DOHH2 (cell line): ENCODE measurements around the gene RABGAP1.

Experiments
- H3F3A ChIP-seq: fragments of 200-600 bp; sonication (generic), shearing (Covaris generic); 2 replicates; pipeline ENCODE4 v1.6.0; 2016; ENCODE audit warnings: antibody characterized with exemption, mild to moderate bottlenecking; ENCODE audit not compliant: control insufficient read depth, insufficient read depth
- H3K27ac ChIP-seq: fragments of 200-600 bp; sonication (generic); 2 replicates; pipeline ENCODE4 v1.5.1; 2014; ENCODE audit warnings: low read depth, mild to moderate bottlenecking, low read length, moderate library complexity
- H3K27me3 ChIP-seq: fragments of 200-600 bp; sonication (generic); 2 replicates; pipeline ENCODE4 v1.6.1; 2014; ENCODE audit warnings: mild to moderate bottlenecking, low read length, mixed read lengths; ENCODE audit not compliant: control insufficient read depth
- H3K36me3 ChIP-seq: fragments of 200-600 bp; sonication (generic); 2 replicates; pipeline ENCODE4 v1.6.1; 2014; ENCODE audit warnings: mild to moderate bottlenecking, low read length, moderate library complexity, mixed read lengths; ENCODE audit not compliant: control insufficient read depth
- H3K4me1 ChIP-seq: fragments of 200-600 bp; sonication (generic); 2 replicates; pipeline ENCODE4 v1.6.1; 2014; ENCODE audit warnings: mild to moderate bottlenecking, low read length, mixed read lengths; ENCODE audit not compliant: control insufficient read depth
- H3K4me2 ChIP-seq: fragments of 200-600 bp; sonication (generic); 2 replicates; pipeline ENCODE4 v1.6.0; 2014; ENCODE audit warnings: mild to moderate bottlenecking, low read length, moderate library complexity
- H3K4me3 ChIP-seq: fragments of 200-600 bp; sonication (generic); 2 replicates; pipeline ENCODE4 v1.5.1; 2014; ENCODE audit warnings: mild to moderate bottlenecking, low read length, mixed read lengths
- H3K79me2 ChIP-seq: fragments of 200-600 bp; sonication (generic); 2 replicates; pipeline ENCODE4 v1.6.1; 2014; ENCODE audit warnings: mild to moderate bottlenecking, low read length, mixed read lengths; ENCODE audit not compliant: control insufficient read depth
- H3K9me2 ChIP-seq: fragments of 200-600 bp; sonication (generic); replicated peaks from 2 replicates; pipeline ENCODE4 v1.6.1; 2014; ENCODE audit warnings: mild to moderate bottlenecking, low read length, mixed read lengths; ENCODE audit not compliant: control insufficient read depth
- H3K9me3 ChIP-seq: fragments of 200-600 bp; sonication (generic); 2 replicates; pipeline ENCODE4 v1.6.1; 2014; ENCODE audit warnings: antibody characterized with exemption, low read length, mixed read lengths; ENCODE audit not compliant: control insufficient read depth, insufficient read depth
- H4K20me1 ChIP-seq: fragments of 200-600 bp; sonication (generic); 2 replicates; pipeline ENCODE4 v1.6.0; 2014; ENCODE audit warnings: low read depth, mild to moderate bottlenecking, antibody characterized with exemption, low read length, moderate library complexity; ENCODE audit not compliant: control insufficient read depth, insufficient read depth
- EZH2phosphoT487 ChIP-seq: fragments of 200-600 bp; sonication (generic); IDR thresholded peaks from 2 replicates; pipeline ENCODE4 v1.6.1; 2017; ENCODE audit warnings: borderline replicate concordance, mild to moderate bottlenecking, antibody characterized with exemption, low read length, moderate library complexity, mixed read lengths
- TF ChIP-seq, protein P1 (sequence below): fragments of 200-600 bp; sonication (generic); IDR thresholded peaks from one replicate; pipeline ENCODE4 v1.5.1; 2014; ENCODE audit warnings: antibody characterized with exemption, mild to moderate bottlenecking, low read depth, low read length; ENCODE audit not compliant: poor library complexity, severe bottlenecking

RABGAP1 gene

DNA sequence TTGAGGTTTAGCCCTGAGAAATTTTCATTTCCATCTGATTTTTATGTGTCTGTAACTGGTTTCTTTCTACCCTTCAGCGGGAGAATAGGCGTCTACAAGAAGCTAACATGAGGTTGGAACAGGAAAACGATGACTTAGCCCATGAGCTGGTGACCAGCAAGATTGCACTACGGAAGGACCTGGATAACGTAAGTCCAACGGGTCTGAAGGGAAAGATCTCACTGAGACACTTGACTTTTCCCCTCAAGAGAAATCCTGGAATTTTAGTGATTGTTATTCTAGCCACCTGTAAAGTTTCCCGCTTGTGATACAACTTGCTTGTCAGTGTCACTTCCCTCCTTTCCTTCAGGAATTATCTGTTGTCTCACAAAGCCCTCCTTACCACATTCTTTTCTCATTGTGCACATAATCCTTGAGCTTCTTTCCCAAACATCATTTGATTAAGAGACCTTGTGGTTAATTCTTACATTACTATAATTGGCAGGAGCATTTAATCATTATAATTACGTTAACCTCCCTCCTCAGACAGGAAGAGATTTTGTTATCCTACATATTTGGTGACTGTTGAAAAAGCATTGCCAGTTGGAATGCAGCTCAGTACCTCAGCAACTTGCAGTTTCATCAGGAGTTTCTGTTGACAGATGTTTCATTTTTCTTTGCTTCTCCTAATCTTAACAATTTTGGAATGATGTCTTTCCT, 149.5 kb downstream of the RABGAP1 start:
- Histone ChIP-seq H3K79me2 (peaks cover 56% of the 10 kb centered on the region), H3K9me2 (no peaks in the 10 kb centered on the region), H3K4me3 (peak overlapping the region; percentile 77), H3K36me3 (peaks cover 60% of the 10 kb centered on the region), H3K4me1 (peaks cover 94% of the 10 kb centered on the region), H3K27ac (peak overlapping the region; percentile 96), H3K4me2 (peak overlapping the region; percentile 88), H3F3A (peaks cover 27% of the 10 kb centered on the region), H4K20me1 (no peaks in the 10 kb centered on the region), H3K27me3 (no peaks in the 10 kb centered on the region), H3K9me3 (no peaks in the 10 kb centered on the region)
- TF ChIP-seq EZH2phosphoT487: no peak
- TF ChIP-seq, protein P1, sequence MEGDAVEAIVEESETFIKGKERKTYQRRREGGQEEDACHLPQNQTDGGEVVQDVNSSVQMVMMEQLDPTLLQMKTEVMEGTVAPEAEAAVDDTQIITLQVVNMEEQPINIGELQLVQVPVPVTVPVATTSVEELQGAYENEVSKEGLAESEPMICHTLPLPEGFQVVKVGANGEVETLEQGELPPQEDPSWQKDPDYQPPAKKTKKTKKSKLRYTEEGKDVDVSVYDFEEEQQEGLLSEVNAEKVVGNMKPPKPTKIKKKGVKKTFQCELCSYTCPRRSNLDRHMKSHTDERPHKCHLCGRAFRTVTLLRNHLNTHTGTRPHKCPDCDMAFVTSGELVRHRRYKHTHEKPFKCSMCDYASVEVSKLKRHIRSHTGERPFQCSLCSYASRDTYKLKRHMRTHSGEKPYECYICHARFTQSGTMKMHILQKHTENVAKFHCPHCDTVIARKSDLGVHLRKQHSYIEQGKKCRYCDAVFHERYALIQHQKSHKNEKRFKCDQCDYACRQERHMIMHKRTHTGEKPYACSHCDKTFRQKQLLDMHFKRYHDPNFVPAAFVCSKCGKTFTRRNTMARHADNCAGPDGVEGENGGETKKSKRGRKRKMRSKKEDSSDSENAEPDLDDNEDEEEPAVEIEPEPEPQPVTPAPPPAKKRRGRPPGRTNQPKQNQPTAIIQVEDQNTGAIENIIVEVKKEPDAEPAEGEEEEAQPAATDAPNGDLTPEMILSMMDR: no peak

GRCh38 chr9:123090956-123091355, 150.1 kb downstream of the RABGAP1 start:
- Histone ChIP-seq H3K9me2 (no peaks in the 10 kb centered on the region), H4K20me1 (no peaks in the 10 kb centered on the region), H3K27me3 (no peaks in the 10 kb centered on the region), H3F3A (peaks cover 29% of the 10 kb centered on the region), H3K4me1 (peaks cover 94% of the 10 kb centered on the region), H3K27ac (peak overlapping the region; percentile 96), H3K9me3 (no peaks in the 10 kb centered on the region), H3K79me2 (peaks cover 62% of the 10 kb centered on the region), H3K4me3 (peak overlapping the region; percentile 77), H3K36me3 (peaks cover 63% of the 10 kb centered on the region), H3K4me2 (peak overlapping the region; percentile 88)
- TF ChIP-seq, protein P1: no peak
- TF ChIP-seq EZH2phosphoT487: no peak

DNA sequence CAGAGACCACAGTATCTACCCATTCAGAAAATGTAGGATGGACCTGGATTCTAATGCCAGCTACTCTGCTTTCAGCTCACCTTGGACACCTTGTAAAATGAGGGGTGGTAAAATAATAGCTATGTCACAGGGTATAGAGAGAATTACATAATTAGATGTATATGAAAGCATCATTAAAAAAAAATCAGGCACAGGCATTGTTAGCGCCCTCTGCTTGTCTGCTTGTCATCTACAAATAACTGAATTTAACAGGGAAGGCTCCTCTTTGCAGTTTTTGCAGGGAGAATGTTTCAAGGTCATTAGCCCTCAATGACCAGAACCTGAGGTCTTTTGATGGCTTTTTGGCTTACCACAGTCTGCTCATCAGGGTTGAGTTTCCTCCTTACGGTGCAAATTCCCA, 150.6 kb downstream of the RABGAP1 start:
- Histone ChIP-seq H3F3A (peaks cover 29% of the 10 kb centered on the region), H3K27me3 (no peaks in the 10 kb centered on the region), H3K9me3 (no peaks in the 10 kb centered on the region), H3K79me2 (peaks cover 67% of the 10 kb centered on the region), H3K9me2 (no peaks in the 10 kb centered on the region), H3K36me3 (peaks cover 68% of the 10 kb centered on the region), H3K4me1 (peaks cover 97% of the 10 kb centered on the region), H3K4me3 (peak overlapping the region; percentile 77), H4K20me1 (no peaks in the 10 kb centered on the region), H3K4me2 (peak overlapping the region; percentile 88), H3K27ac (peak overlapping the region; percentile 96)
- TF ChIP-seq EZH2phosphoT487: no peak
- TF ChIP-seq, protein P1: peak; percentile 81
